Glomerular endothelial cell (primary cell): Measurements from ENCODE around the gene PTEN. TPM values are rescaled to one million over a fixed set of nuclear protein-coding genes. Genes with fewer than 3 reads are reported as not detected.

Experiments used
- DNase-seq: peaks from one replicate; pipeline ENCODE4 v3.0.0-alpha.2; 2011; ENCODE audit warnings: low read depth, low spot score; ENCODE audit errors: extremely low read depth
- total RNA-seq: library from RNA; depleted of rRNA; stranded (reverse); fragments of >200 nt; gene quantifications from 2 replicates; pipeline ENCODE4 v1.2.3, GENCODE V29; 2015

Gene PTEN
- total RNA-seq, 1 donor from 2014 or later = 64.8 TPM

GRCh38 chr10:87961314-87961713 lies 97.9 kb downstream of the PTEN start:
- peak; percentile 48 for DNase-seq

GRCh38 chr10:87966459-87966858 lies 103.0 kb downstream of the PTEN start:
- no peak for DNase-seq

DNA sequence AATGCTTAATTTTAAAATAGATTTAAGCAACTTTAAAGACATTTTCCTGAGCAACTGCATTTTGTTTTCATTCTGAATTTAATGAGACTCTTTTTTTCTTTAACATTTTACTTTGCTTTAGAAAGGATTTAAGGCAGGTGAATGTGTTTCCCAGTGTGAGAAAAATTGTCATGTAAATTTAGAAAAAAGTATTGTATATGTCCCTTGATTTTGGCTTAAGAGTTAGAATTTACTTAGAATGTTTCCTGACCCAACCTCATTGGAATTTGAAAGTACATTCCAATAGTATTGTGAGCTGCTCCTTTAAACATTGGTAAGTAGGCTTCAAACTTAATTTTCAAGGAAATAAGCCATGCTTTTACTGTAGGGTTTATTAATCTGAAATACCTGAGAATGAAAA lies 110.2 kb downstream of the PTEN start:
- DNase-seq = no peak

DNA sequence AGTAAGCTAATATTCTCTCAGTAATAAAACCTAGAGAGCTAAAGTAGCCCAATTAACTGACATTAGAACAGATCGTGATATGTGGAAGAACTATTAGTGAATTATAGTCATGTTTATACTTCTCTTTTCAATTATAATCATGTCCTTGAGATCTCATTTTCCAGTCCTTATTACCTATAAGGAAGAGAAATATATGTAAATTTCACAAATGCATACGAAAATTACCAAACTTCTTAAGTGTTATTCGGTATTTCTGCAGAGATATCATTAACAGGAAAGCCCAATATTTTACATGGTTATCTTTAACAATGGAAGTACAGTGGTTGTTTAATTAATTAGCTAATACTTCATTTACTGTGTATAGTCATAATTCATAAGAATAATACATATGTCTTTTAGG lies 110.7 kb downstream of the PTEN start:
- no peak for DNase-seq

DNA sequence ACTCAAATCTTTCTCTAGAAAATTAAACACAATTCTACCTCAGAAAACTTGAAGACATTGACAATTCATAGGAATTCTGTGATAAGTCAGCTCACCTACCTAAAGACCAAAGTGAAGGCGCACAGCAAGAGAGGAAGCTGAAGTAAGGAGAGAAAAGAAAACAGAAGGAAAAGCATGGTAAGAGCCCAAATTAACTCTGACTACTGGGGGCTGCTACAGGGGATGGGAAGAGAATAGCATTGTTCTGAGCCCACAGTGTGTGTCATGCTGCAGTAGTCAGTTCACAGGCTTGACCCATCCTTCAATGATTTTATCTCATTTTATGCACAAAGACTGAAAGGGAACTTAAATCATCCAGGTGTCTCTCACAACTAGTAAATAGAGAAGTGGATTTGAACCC lies 111.3 kb downstream of the PTEN start:
- no peak for DNase-seq

DNA sequence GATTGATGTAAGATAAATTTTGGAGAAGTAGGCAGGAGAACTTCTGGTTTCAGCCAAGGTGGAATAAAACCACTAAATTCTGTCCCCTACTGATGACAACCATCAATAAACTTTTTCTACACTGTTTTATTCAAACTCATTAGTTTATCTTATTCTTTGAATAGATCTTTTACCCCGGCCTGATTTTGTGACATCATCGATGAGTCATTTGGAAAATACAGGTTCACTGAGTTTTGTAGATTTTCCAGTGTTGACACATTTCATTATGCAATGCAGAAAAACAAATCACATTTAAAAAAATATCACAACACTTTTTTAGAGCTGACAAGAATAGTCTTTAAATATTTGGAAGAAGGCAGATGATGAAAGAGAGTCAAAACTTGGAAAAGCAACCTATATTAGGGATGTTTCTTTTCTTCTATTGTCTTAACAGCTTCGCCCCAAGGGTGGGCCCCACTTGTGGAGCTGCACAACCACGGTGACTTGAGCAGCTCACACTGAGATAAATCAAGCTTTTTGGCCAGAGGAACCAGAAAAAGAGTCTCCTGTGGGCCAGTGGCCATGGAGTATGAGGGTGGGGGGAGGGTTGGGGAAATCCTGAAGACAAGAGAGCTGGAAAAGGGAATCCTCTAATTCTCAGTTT lies 112.8 kb downstream of the PTEN start:
- DNase-seq = no peak

- DNase-seq = no peak
Measured at GRCh38 chr10:87978166-87978565, 114.7 kb downstream of the PTEN start.

- DNase-seq = no peak
Measured at GRCh38 chr10:87979847-87980246, 116.4 kb downstream of the PTEN start.

DNA sequence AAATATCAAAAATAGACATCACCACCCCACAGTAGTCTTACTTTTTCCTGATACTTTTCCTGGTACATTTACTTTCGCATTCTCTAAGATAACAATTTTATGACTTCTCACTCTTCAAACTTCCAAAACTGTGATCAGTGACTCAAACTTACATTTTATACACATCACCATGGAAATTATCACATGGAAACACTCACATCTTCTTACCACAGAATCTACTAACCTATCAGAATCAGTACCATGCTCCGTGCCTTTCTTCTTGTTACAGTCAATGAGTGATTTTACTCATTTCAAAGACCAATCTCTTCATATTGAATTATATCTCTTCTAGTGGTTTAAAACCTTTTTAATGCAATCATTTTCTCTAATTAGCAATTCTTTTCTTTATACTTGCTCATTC lies 120.3 kb downstream of the PTEN start:
- DNase-seq = no peak

GRCh38 chr10:87987206-87987605 lies 123.8 kb downstream of the PTEN start:
- no peak for DNase-seq

- no peak for DNase-seq
Measured at GRCh38 chr10:87991946-87992345, 128.5 kb downstream of the PTEN start.

GRCh38 chr10:88004451-88004850 lies 141.0 kb downstream of the PTEN start:
- DNase-seq = no peak

GRCh38 chr10:88006261-88006660 lies 142.8 kb downstream of the PTEN start:
- no peak for DNase-seq

- DNase-seq = no peak
Measured at GRCh38 chr10:88008866-88009470, 145.5 kb downstream of the PTEN start.

DNA sequence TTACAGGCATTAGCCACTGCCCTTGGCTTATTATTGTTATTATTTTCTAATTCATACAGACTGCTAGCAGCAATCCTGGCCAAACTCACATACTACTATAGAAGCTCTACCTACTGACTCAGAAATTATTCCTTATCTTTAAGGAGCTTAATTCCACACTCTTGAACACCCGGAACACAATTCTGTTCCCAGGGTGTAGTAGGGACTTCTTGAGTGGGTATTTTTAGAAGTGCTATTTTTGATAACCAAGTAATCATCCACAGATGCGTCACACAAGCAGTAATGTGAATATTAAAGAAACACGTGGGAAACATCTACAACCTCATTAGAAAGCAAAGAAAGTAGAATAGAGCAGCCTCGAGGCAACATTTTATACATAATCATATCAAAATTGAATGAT lies 149.2 kb downstream of the PTEN start:
- no peak for DNase-seq

DNA sequence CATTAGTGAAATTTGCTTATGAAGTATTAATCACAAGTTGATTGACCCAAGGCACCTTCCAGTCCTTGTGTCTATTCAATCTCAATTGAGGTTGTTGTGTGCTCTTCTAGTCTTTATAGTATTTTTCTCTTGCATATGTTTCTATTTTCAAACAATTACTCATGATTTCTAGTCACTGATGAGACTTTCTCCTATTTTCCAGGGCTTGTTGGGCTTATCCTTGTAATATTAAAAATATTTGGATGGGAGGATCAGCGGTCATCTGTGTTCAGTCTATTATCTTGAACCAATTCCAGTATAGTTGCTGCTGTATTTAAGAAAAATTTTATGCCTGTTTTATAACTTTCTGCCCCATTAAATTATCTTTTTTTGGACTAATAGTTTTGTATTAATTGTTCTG lies 154.4 kb downstream of the PTEN start:
- no peak for DNase-seq

DNA sequence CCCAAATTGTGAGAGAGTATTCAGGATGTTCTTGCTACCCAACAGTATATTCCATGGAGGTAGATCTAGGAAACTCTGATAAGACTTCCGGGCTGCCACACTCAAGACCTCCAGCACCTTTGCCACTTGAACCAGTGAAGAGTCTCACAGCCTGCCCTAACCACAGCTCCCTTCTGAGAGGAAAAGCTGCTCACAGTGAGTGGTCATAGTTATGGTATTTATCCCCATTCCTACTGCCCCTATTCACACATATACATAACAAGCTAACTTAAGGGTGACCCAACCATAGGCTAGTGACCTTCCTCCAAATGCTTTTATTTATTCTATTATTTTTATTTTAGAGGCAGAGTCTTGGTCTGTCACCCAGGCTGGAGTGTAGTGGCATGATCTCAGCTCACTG lies 156.3 kb downstream of the PTEN start:
- no peak for DNase-seq

Other genes starting within 250 kb of the PTEN start
- gene PAPSS2, start 203.7 kb upstream of the PTEN start, total RNA-seq = 63.9 and 109 TPM in 2 replicates
- gene ATAD1, start 45.4 kb upstream of the PTEN start, total RNA-seq = 32.1 and 34.7 TPM in 2 replicates
- 0.18 and 0.82 TPM in 2 replicates for gene KLLN, start 92 bp upstream of the PTEN start, total RNA-seq